Rectal smooth muscle tissue (tissue), 1 donor: ENCODE data around the gene ZKSCAN1.

Source experiments
- H3K27ac ChIP-seq: one replicate; pipeline ENCODE4 v1.7.0; 2013; ENCODE audit warnings: low read depth, low read length, inconsistent platforms
- H3K27me3 ChIP-seq: one replicate; pipeline ENCODE4 v1.7.0; 2013; ENCODE audit warnings: low read length; ENCODE audit not compliant: control insufficient read depth, insufficient read depth
- H3K36me3 ChIP-seq: one replicate; pipeline ENCODE4 v1.7.0; 2013; ENCODE audit warnings: low read length; ENCODE audit not compliant: control insufficient read depth, insufficient read depth
- H3K4me1 ChIP-seq: one replicate; pipeline ENCODE4 v1.7.0; 2013; ENCODE audit warnings: low read length; ENCODE audit not compliant: control insufficient read depth, insufficient read depth
- H3K4me3 ChIP-seq: one replicate; pipeline ENCODE4 v1.7.0; 2013; ENCODE audit warnings: low read length
- H3K9ac ChIP-seq: one replicate; pipeline ENCODE4 v1.7.0; 2013; ENCODE audit warnings: low read length

Gene ZKSCAN1

DNA sequence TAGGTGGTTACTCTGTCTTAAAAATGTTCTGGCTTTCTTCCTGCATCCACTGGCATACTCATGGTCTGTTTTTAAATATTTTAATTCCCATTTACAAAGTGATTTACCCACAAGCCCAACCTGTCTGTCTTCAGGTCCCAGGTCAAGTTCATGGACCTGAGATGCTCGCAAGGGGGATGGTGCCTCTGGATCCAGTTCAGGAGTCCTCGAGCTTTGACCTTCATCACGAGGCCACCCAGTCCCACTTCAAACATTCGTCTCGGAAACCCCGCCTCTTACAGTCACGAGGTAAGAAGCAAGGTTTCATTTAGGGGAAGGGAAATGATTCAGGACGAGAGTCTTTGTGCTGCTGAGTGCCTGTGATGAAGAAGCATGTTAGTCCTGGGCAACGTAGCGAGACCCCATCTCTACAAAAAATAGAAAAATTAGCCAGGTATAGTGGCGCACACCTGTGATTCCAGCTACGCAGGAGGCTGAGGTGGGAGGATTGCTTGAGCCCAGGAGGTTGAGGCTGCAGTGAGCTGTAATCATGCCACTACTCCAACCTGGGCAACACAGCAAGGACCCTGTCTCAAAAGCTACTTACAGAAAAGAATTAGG lies 8.7 kb downstream of the ZKSCAN1 start:
- Histone ChIP-seq H3K27me3 (no peaks in the 10 kb centered on the region), H3K36me3 (peaks cover 24% of the 10 kb centered on the region), H3K4me1 (peaks cover 2% of the 10 kb centered on the region), H3K9ac (no peak overlapping the region), H3K4me3 (no peak overlapping the region), H3K27ac (no peak overlapping the region)

DNA sequence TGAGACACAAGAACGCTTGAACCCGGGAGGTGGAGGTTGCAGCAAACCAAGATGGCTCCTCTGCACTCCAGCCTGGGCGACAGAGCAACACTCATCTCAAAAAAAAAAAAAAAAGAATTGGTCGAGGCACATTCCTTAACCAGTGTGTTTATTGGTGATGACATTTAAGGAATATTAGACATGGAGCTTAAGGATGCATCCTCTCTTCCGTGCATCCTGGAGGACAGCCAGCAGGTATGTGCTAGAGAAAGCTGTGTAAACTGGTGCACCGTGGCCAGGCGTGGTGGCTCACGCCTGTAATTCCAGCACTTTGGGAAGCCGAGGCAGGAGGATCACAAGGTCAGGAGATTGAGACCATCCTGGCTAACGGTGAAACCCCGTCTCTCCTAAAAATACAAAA lies 11.8 kb downstream of the ZKSCAN1 start:
- H3K9ac ChIP-seq = no peak overlapping the region
- H3K27ac ChIP-seq = no peak overlapping the region
- peaks cover 34% of the 10 kb centered on the region for H3K36me3 ChIP-seq
- H3K4me1 ChIP-seq = no peaks in the 10 kb centered on the region
- no peak overlapping the region for H3K4me3 ChIP-seq
- no peaks in the 10 kb centered on the region for H3K27me3 ChIP-seq

DNA sequence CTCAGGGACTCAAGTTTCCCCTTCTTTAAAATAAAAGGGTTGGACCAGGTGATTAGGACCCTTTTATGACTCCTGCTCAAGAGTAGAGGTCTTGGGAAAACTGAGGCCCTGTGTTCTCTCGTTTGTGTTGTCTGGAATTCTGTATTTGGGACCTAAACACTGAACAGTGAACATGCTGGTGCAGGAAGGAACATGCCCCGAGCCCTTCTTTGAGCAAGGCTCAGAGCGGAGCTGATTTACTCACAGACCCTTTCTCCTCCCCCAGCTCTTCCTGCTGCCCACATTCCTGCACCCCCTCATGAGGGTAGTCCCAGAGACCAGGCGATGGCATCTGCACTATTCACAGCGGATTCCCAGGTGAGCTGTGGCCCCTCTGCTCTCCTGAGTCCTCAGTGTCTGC lies 14.2 kb downstream of the ZKSCAN1 start:
- H3K27me3 ChIP-seq = no peaks in the 10 kb centered on the region
- H3K27ac ChIP-seq = no peak overlapping the region
- no peak overlapping the region for H3K4me3 ChIP-seq
- no peak overlapping the region for H3K9ac ChIP-seq
- peaks cover 29% of the 10 kb centered on the region for H3K36me3 ChIP-seq
- no peaks in the 10 kb centered on the region for H3K4me1 ChIP-seq

DNA sequence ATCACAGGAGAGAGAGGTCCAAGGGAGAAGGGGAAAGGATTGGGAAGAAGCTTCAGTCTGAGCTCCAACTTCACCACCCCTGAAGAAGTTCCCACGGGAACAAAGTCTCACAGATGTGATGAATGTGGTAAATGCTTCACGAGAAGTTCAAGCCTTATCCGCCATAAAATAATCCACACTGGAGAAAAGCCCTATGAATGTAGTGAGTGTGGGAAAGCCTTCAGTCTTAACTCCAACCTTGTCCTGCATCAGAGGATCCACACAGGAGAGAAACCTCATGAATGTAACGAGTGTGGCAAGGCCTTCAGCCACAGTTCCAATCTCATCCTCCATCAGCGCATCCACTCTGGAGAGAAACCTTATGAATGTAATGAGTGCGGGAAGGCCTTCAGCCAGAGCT lies 18.1 kb downstream of the ZKSCAN1 start:
- Histone ChIP-seq H3K4me3 (no peak overlapping the region), H3K9ac (no peak overlapping the region), H3K4me1 (no peaks in the 10 kb centered on the region), H3K27me3 (no peaks in the 10 kb centered on the region), H3K36me3 (peaks cover 19% of the 10 kb centered on the region), H3K27ac (no peak overlapping the region)

DNA sequence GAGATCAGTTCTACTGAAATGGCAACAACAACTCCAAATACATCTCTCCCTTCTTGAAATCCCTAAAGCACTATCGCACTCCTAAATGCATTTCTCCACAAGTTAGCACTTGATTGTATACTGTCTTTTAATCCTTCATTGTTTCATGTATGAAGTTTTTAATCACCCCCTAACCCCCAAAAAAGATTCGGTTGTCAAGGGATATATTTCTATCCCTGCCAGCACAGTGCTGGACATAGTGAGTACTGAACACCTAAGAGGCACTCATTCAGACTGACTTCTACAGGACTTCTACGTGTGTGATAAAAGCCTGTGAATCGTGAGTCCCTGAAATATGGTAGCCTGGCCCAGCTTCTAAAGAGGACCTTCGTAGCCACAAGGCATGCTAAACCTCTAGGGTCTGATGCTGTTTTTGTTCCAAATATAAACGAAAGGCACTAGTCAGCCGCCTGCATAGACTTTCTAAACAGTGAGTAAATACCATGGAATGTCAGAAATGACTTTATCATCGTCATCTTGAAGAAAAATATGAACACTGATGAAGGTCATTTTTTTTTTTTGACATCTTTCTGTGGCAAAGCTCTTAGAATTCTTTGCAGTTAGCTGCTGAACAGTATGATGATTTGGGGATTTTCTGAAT lies 19.6 kb downstream of the ZKSCAN1 start:
- H3K4me3 ChIP-seq = no peak overlapping the region
- H3K4me1 ChIP-seq = no peaks in the 10 kb centered on the region
- no peak overlapping the region for H3K27ac ChIP-seq
- H3K27me3 ChIP-seq = no peaks in the 10 kb centered on the region
- H3K36me3 ChIP-seq = peaks cover 17% of the 10 kb centered on the region
- H3K9ac ChIP-seq = no peak overlapping the region

DNA sequence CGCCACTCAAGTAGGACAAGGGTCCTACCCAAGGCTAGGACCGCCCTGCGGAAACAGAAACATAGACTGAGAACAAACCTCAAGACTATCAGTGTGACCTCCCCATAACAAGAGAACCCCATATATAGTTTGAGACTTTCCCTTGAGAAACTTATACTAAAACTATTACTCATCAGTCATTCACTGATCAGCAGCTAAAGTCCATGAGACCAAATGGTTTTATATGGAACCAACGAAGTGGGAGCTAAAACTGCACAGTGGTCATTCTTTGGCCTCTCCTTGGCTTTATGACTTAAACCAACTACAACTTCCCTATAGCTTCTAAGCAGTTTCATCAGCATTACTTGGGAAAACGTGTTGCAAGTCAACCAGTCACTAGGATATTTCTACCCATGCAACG lies 20.5 kb downstream of the ZKSCAN1 start:
- Histone ChIP-seq H3K4me1 (no peaks in the 10 kb centered on the region), H3K9ac (no peak overlapping the region), H3K4me3 (no peak overlapping the region), H3K27ac (no peak overlapping the region), H3K27me3 (no peaks in the 10 kb centered on the region), H3K36me3 (peaks cover 10% of the 10 kb centered on the region)

DNA sequence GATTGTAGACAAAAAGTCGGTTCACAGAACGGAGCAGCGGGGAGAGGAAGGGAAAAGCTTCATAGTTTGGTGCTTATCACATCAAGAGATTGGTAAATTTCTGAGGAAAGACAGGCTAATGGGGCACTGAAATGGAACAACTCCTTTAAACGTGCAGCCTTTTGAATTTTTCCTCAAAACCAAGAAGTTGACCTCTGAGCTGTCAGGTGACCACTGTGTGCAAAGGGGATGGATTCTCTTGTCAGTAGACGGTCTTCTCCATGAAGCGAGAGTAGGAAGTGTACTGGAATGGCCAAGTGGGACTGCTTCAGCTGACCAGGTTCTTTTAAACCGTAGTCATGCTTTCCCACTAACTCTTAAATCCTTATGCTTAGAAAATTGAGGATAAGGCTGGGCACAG lies 22.9 kb downstream of the ZKSCAN1 start:
- Histone ChIP-seq H3K9ac (no peak overlapping the region), H3K4me3 (no peak overlapping the region), H3K27ac (no peak overlapping the region), H3K36me3 (peaks cover 8% of the 10 kb centered on the region), H3K4me1 (no peaks in the 10 kb centered on the region), H3K27me3 (no peaks in the 10 kb centered on the region)

DNA sequence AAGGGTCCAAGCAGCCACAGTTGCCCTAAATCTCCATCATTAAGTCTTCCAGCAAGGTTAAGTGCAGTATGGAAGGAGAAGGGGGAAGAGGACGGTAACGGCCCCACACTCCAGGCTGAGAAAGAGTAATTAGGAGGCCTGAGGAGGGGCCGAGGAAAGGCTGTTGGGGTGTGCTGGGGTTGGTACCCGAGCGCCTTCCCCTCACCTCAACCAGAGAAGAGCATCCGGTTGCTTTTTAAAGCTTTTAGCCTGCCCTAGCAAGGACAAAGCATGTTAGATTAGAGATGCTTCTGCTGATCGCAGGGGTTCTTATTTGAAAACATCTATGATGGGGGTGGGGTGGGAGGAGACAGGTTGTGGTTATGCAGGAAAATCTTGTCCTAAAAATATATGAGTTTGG lies 25.2 kb downstream of the ZKSCAN1 start:
- H3K4me3 ChIP-seq = no peak overlapping the region
- H3K4me1 ChIP-seq = no peaks in the 10 kb centered on the region
- H3K9ac ChIP-seq = no peak overlapping the region
- H3K27ac ChIP-seq = no peak overlapping the region
- H3K36me3 ChIP-seq = no peaks in the 10 kb centered on the region
- H3K27me3 ChIP-seq = no peaks in the 10 kb centered on the region

DNA sequence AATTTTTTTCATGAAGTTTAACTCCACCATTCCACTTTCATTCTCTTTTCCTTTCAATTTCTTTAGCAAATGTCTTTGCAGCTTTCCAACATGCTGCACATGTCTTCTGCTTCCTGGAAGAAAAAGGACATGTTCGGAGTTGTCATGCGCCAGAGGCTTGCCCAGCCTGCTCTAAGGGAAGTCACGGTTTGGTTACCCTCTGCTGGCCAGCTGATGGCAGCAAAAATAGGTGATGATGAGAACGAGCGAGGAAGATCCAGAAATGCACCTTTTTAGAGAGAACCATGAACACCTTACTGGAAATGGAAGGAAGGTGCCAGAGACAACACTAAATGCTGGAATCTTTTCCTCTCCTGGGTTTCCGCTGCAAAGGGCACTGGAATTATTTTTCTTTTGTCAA lies 29.3 kb downstream of the ZKSCAN1 start:
- no peaks in the 10 kb centered on the region for H3K27me3 ChIP-seq
- no peaks in the 10 kb centered on the region for H3K36me3 ChIP-seq
- H3K4me1 ChIP-seq = no peaks in the 10 kb centered on the region
- H3K9ac ChIP-seq = no peak overlapping the region
- no peak overlapping the region for H3K27ac ChIP-seq
- no peak overlapping the region for H3K4me3 ChIP-seq

DNA sequence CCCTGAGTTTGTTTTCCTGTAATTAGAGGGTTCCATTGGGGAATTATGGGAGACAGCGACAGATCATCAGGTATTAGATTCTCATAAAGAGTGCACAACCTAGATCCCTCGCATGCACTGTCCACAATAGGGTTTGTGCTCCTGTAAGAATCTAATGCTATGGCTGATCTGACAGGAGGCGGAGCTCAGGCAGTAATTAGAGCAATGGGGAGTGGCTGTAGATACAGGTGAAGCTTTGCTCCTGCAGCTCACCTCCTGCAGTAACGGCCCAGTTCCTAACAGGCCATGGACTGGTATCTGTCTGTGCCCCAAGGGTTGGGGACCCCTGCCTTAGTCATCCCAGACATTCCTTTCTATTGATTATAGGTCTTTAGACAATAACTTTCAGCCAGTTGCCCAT lies 33.3 kb downstream of the ZKSCAN1 start:
- no peaks in the 10 kb centered on the region for H3K36me3 ChIP-seq
- H3K4me3 ChIP-seq = peak overlapping the region; percentile 87
- peaks cover 2% of the 10 kb centered on the region for H3K4me1 ChIP-seq
- no peak overlapping the region for H3K9ac ChIP-seq
- H3K27ac ChIP-seq = no peak overlapping the region
- H3K27me3 ChIP-seq = no peaks in the 10 kb centered on the region

DNA sequence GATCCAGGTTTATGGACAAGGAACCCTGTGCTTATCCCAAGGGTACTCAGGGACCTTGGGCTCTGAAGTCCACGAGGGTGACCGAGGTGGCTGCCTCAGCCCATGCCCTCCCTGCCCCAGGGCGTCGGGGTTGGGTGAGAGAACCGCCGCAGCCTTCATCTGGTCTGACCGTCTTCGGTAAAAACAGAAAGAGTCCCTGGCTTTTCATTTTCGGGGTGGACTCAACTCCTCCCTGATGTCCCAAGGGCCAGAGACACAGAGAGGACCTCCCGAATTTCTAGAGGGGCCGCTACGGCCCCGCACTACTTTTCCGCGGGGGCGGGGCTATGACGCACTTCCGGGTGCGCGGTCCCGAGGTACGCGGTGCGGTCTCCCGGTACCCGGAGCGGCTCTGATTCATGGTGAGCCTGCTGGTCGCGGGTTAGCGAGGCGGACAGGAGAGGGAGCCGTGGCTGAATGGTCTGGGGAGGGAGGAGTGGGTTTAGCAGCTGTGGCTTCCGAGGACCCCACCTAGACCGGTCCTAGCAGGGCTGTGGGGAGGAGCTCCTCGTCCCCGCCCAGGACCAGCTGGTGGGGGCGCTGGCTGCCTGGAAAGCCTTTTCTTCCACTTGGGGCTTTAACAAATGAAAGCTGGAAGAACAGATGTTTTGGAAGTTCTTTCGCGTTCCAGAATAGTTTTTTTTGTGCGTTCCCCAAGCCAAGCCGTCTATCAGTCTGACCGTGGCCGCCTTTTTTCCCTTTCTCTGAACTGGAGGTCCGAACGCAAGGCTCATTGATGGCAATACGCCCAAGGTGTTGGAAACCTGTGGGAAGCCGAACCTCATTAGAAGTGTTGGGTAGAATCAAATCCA lies 34.3 kb downstream of the ZKSCAN1 start, which contains the start of gene ZSCAN21:
Gene ZSCAN21 (plus strand): TSS at position 334 of the 851 bp plus-strand sequence. CDS start 7,233 bp downstream, outside the sequence.
- H3K4me3 ChIP-seq = peak within 1 kb of the TSS; percentile 87
- no peaks in the 10 kb centered on the region for H3K36me3 ChIP-seq
- H3K4me1 ChIP-seq = peaks cover 2% of the 10 kb centered on the region
- peak within 1 kb of the TSS; percentile 96 for H3K27ac ChIP-seq
- peak within 1 kb of the TSS; percentile 81 for H3K9ac ChIP-seq
- no peaks in the 10 kb centered on the region for H3K27me3 ChIP-seq

DNA sequence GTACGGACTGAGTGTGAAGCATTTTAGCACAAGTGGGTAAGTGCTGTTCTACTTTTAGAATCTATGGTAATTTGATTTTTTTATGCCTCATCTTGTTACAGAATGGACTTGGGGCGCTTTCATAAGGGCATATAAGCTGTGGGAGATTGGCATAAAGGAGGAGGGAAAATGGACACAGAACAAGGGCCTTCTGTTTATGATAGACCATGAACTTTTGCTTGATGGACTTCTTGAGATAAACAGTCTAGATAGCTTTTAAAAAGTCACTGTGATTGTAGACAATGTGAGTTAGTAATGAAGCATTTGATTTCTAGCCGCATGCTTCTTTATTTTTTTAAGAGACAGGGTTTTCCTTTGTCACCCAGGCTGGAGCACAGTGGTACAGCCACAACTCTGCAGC lies 36.2 kb downstream of the ZKSCAN1 start:
- Histone ChIP-seq H3K27me3 (no peaks in the 10 kb centered on the region), H3K9ac (no peak overlapping the region), H3K4me1 (peaks cover 2% of the 10 kb centered on the region), H3K27ac (no peak overlapping the region), H3K36me3 (no peaks in the 10 kb centered on the region), H3K4me3 (no peak overlapping the region)
